SK-N-MC (cell line): ENCODE results near the gene CDK11B.
"Not testable (repeated sequence)": the region's sequence is repeated elsewhere in the genome, so short reads cannot be mapped to it uniquely, and the experiment has no call there.

Experiments used
- EZH2 ChIP-seq: fragments of 200-600 bp; sonication (generic); IDR thresholded peaks from one replicate; pipeline ENCODE4 v1.6.1; 2017; ENCODE audit warnings: antibody characterized with exemption
- POLR2AphosphoS5 ChIP-seq: IDR thresholded peaks from 2 replicates; pipeline ENCODE4 v1.6.1; 2012; ENCODE audit warnings: mild to moderate bottlenecking, low read depth, low read length, borderline replicate concordance

- not testable (repeated sequence) for TF ChIP-seq EZH2, POLR2AphosphoS5
Observed at GRCh38 chr1:1704284-1704957, 45.6 kb upstream of the CDK11B start.
